Measurements from ENCODE around the gene CPN1. TPM values are rescaled to one million over a fixed set of nuclear protein-coding genes. Genes with fewer than 3 reads are reported as not detected.
"Not testable (repeated sequence)": the region's sequence is repeated elsewhere in the genome, so short reads cannot be mapped to it uniquely, and the experiment has no call there.

Gene CPN1
- total RNA-seq, 2 experiments from 2014 or later, result not detected

DNA sequence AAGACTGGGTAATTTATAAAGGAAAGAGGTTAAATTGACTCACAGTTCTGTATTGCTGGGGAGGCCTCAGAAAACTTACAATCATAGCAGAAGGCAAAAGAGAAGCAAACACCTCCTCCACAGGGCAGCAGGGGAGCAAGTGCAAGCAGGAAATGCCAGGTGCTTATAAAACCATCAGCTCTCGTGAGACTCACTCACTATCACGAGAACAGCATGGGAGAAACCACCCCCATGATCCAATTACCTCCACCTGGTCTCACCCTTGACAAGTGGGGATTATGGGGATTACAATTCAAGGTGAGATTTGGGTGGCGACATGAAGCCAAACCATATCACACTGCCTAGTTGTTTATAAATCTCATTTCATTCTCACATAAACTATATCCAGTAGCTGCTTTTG is 28.0 kb upstream of the CPN1 start:
- no peaks in the 10 kb centered on the region for H3K36me3 Mint-ChIP-seq (ENCODE audit: low read depth)
- ATAC-seq (no peak), DNase-seq (no peak)
- no peak overlapping the region for H3K27ac Mint-ChIP-seq
- no peak overlapping the region for H3K4me3 Mint-ChIP-seq
- H3K9me3 Mint-ChIP-seq (ENCODE audit: insufficient read depth), result no peaks in the 10 kb centered on the region
- POLR2A ChIA-PET, result no interaction called here
- H3K4me1 Mint-ChIP-seq (ENCODE audit: low read depth), result no peaks in the 10 kb centered on the region
- H3K27me3 Mint-ChIP-seq (ENCODE audit: low read depth), result peaks cover 14% of the 10 kb centered on the region
- CTCF ChIA-PET, result interaction anchor here (0.6 to 1.8 kb wide), 4 partner anchors 9 to 131 kb away, joined by 3 to 5 read pairs (median 4); no protein-coding TSS in a partner anchor

DNA sequence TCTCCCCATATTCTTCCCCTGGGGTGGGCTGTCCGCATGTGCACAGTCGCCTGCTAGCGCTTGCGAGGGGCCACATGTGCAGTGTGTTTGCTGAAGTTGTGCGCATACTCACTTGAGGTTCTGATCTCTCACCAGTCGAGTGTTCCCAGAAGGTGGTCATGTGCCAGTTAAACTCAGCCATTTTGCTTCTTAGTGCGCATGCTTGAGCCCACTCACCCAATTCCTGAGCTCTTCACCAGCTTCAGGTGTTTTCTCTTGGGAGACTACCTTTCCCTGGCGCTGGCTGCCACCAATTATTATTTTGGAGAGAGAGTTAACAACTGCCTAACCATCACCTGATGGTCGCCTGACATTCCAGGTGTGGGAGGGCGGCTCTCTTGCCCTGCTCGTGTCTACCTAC is 25.2 kb upstream of the CPN1 start:
- no peak for DNase-seq
- POLR2A ChIA-PET, result no interaction called here
- Mint-ChIP-seq H3K27me3 (ENCODE audit: low read depth) (peaks cover 21% of the 10 kb centered on the region), H3K9me3 (ENCODE audit: insufficient read depth) (no peaks in the 10 kb centered on the region), H3K4me1 (ENCODE audit: low read depth) (no peaks in the 10 kb centered on the region), H3K27ac (no peak overlapping the region), H3K4me3 (no peak overlapping the region), H3K36me3 (ENCODE audit: low read depth) (no peaks in the 10 kb centered on the region)
- ATAC-seq, result no peak
- CTCF ChIA-PET, result no interaction called here

DNA sequence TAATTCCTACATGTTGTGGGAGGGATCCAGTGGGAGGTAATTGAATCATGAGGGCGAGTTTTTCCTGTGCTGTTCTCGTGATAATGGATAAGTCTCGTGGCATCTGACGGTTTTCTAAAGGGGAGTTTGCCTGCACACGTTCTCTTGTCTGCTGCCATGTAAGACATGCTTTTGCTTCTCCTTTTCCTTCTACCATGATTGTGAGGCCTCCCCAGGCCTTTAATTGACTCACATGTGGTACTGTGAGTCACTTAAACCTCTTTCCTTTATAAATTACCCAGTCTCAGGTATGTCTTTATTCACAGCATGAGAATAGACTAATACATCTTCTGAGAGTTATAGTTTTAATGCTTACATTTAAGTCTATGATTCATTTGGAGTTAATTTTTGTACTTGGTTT is 22.6 kb upstream of the CPN1 start:
- Mint-ChIP-seq H3K4me3 (no peak overlapping the region), H3K9me3 (ENCODE audit: insufficient read depth) (no peaks in the 10 kb centered on the region), H3K36me3 (ENCODE audit: low read depth) (no peaks in the 10 kb centered on the region), H3K4me1 (ENCODE audit: low read depth) (no peaks in the 10 kb centered on the region), H3K27ac (no peak overlapping the region), H3K27me3 (ENCODE audit: low read depth) (peaks cover 28% of the 10 kb centered on the region)
- DNase-seq, result no peak
- ATAC-seq, result no peak
- CTCF ChIA-PET, result no interaction called here
- POLR2A ChIA-PET, result interaction anchor here (0.7 kb wide), 1 partner anchor 36 kb away, joined by 4 read pairs; no protein-coding TSS in a partner anchor

DNA sequence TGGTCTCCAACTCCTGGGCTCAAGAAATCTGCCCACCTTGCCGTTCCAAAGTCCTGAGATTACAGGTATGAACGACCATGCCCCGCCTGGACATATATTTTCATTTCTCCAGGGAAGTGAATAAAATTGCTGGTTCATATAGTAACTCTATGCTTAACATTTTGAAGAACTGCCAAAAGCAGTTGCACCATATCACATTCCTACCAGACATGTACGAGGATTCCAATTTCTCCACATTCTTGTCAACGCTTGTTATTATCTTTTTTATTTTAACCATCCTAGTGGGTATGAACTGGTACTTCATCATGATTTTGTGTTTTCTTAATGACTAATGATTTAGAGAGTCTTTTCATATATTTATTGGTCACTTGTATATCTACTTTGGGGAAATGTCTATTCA is 21.9 kb upstream of the CPN1 start:
- Mint-ChIP-seq H3K27ac (no peak overlapping the region), H3K4me1 (ENCODE audit: low read depth) (no peaks in the 10 kb centered on the region), H3K9me3 (ENCODE audit: insufficient read depth) (no peaks in the 10 kb centered on the region), H3K27me3 (ENCODE audit: low read depth) (peaks cover 27% of the 10 kb centered on the region), H3K36me3 (ENCODE audit: low read depth) (no peaks in the 10 kb centered on the region), H3K4me3 (no peak overlapping the region)
- ATAC-seq, result no peak
- DNase-seq, result no peak
- ChIA-PET POLR2A (no interaction called here), CTCF (no interaction called here)

DNA sequence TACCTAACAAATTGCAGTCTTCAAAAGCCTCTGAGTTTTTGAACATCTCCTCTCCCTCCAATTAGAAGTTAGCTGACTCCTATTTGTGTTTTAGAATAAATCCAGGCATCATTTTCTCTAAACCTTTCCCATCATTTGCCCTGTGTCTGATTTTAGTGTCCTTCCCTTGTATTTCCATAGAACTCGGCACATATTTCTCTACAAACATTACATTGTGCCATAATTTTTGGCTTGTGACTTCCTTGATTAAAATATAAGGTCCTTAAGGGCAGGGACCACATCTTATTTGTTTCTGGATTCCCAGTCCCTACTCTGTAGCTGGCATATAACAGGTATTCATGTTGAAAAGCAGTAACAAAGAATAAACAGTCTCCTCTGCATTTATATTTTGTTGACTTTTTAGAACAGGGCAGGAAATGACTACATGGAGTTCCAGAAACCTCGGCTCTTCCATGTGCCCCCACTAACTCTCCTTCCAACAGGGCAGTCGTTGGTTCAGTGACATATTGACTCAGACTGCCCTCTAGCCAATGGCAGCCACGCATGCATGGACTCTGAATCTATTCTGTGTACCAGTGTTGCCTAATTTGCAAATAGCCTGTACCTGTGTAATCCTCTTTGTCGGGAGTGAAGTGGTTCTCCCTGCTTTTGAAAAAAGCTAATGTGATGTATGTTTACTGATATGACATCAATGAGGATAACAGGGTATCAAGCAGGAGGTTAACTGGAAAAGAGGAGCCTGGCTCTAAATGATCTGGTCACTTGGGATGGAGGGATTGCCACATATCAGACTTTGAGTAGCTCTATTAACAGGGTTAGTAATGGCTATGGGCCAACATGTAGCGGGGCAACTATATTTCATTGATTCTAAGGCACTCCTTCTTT is 19.8 kb upstream of the CPN1 start:
- no peak for ATAC-seq
- H3K36me3 Mint-ChIP-seq (ENCODE audit: low read depth), result no peaks in the 10 kb centered on the region
- POLR2A ChIA-PET, result no interaction called here
- peaks cover 37% of the 10 kb centered on the region for H3K27me3 Mint-ChIP-seq (ENCODE audit: low read depth)
- H3K4me3 Mint-ChIP-seq, result no peak overlapping the region
- H3K27ac Mint-ChIP-seq, result no peak overlapping the region
- no peak for DNase-seq
- no peaks in the 10 kb centered on the region for H3K9me3 Mint-ChIP-seq (ENCODE audit: insufficient read depth)
- no peaks in the 10 kb centered on the region for H3K4me1 Mint-ChIP-seq (ENCODE audit: low read depth)
- CTCF ChIA-PET, result no interaction called here

GRCh38 chr10:100100651-100101184 is 19.0 kb upstream of the CPN1 start:
- CTCF ChIA-PET, result no interaction called here
- H3K36me3 Mint-ChIP-seq (ENCODE audit: low read depth), result no peaks in the 10 kb centered on the region
- POLR2A ChIA-PET, result no interaction called here
- no peak overlapping the region for H3K4me3 Mint-ChIP-seq
- H3K4me1 Mint-ChIP-seq (ENCODE audit: low read depth), result no peaks in the 10 kb centered on the region
- H3K27me3 Mint-ChIP-seq (ENCODE audit: low read depth), result peaks cover 37% of the 10 kb centered on the region
- H3K9me3 Mint-ChIP-seq (ENCODE audit: insufficient read depth), result no peaks in the 10 kb centered on the region
- no peak for ATAC-seq
- no peak overlapping the region for H3K27ac Mint-ChIP-seq
- DNase-seq, result no peak

- Mint-ChIP-seq H3K9me3 (ENCODE audit: insufficient read depth) (no peaks in the 10 kb centered on the region), H3K36me3 (ENCODE audit: low read depth) (no peaks in the 10 kb centered on the region), H3K27me3 (ENCODE audit: low read depth) (peaks cover 19% of the 10 kb centered on the region), H3K4me3 (no peak overlapping the region), H3K4me1 (ENCODE audit: low read depth) (no peaks in the 10 kb centered on the region), H3K27ac (no peak overlapping the region)
- ATAC-seq, result no peak
- ChIA-PET CTCF (interaction anchor here (0.9 kb wide), 1 partner anchor 244 kb away, joined by 3 read pairs; no protein-coding TSS in a partner anchor), POLR2A (no interaction called here)
- DNase-seq, result no peak
Measured at GRCh38 chr10:100089241-100089640, 7.6 kb upstream of the CPN1 start.

GRCh38 chr10:100086708-100087107 is 5.0 kb upstream of the CPN1 start:
- CTCF ChIA-PET; H3K4me3 Mint-ChIP-seq; ATAC-seq; POLR2A ChIA-PET; H3K4me1 Mint-ChIP-seq (ENCODE audit: low read depth); H3K9me3 Mint-ChIP-seq (ENCODE audit: insufficient read depth); H3K27ac Mint-ChIP-seq; H3K36me3 Mint-ChIP-seq (ENCODE audit: low read depth); DNase-seq: not testable (repeated sequence)
- peaks cover 26% of the 10 kb centered on the region for H3K27me3 Mint-ChIP-seq (ENCODE audit: low read depth)

- Mint-ChIP-seq H3K4me3 (no peak overlapping the region), H3K27me3 (ENCODE audit: low read depth) (peaks cover 32% of the 10 kb centered on the region), H3K27ac (no peak overlapping the region), H3K9me3 (ENCODE audit: insufficient read depth) (no peaks in the 10 kb centered on the region), H3K4me1 (ENCODE audit: low read depth) (no peaks in the 10 kb centered on the region), H3K36me3 (ENCODE audit: low read depth) (no peaks in the 10 kb centered on the region)
- ChIA-PET CTCF (no interaction called here), POLR2A (no interaction called here)
- DNase-seq (no peak), ATAC-seq (no peak)
Measured at GRCh38 chr10:100085596-100085995, 3.9 kb upstream of the CPN1 start.

DNA sequence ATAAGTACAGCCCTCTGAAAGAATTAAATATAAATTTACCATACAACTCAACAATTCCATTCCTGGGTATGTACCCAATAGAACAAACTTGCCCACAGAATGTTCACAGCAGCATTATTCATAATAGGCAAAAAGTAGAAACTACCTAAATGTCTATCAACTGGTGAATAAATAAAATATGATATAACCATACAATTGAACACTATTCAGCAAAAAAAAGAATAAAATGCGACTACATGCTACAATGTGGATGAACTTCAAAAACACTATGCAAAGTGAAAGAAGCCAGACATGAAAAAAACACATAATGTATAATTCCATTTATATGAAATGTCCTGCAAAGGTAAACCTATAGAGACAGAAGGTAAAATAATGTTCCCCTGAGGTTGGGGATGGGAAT is 2.0 kb upstream of the CPN1 start:
- no peak overlapping the region for H3K27ac Mint-ChIP-seq
- peaks cover 31% of the 10 kb centered on the region for H3K27me3 Mint-ChIP-seq (ENCODE audit: low read depth)
- POLR2A ChIA-PET, result no interaction called here
- ATAC-seq (no peak), DNase-seq (no peak)
- H3K4me3 Mint-ChIP-seq, result no peak overlapping the region
- no peaks in the 10 kb centered on the region for H3K4me1 Mint-ChIP-seq (ENCODE audit: low read depth)
- no peaks in the 10 kb centered on the region for H3K36me3 Mint-ChIP-seq (ENCODE audit: low read depth)
- no peaks in the 10 kb centered on the region for H3K9me3 Mint-ChIP-seq (ENCODE audit: insufficient read depth)
- CTCF ChIA-PET, result no interaction called here

DNA sequence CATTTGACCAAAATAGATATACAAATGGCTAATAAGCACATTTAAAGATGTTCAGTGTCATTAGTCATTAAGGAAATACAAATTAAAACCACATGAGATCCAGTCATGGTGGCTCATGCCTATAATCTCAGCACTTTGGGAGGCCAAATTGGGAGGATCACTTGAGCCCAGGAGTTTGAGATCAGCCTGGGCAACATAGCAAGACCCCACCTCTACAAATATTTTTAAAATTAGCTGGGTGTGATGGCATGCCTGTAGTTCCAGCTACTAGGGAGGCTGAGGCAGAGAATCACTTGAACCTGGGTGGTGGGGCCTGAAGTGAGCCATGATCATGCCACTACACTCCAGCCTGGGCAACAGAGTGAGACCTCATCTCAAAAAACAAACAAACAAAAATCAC is 607 bp upstream of the CPN1 start:
- not testable (repeated sequence) for H3K4me3 Mint-ChIP-seq
- CTCF ChIA-PET, result interaction anchor here (0.7 kb wide), 1 partner anchor 229 kb away, joined by 3 read pairs; no protein-coding TSS in a partner anchor

GRCh38 chr10:100076750-100077149 is 4.9 kb downstream of the CPN1 start:
- ChIA-PET POLR2A (no interaction called here), CTCF (no interaction called here)
- Mint-ChIP-seq H3K27me3 (ENCODE audit: low read depth) (peaks cover 19% of the 10 kb centered on the region), H3K4me1 (ENCODE audit: low read depth) (no peaks in the 10 kb centered on the region), H3K4me3 (no peak overlapping the region), H3K36me3 (ENCODE audit: low read depth) (no peaks in the 10 kb centered on the region), H3K9me3 (ENCODE audit: insufficient read depth) (no peaks in the 10 kb centered on the region), H3K27ac (no peak overlapping the region)
- ATAC-seq (no peak), DNase-seq (no peak)

More for the DNA sequence above, 607 bp upstream of the CPN1 start:
- H3K27ac Mint-ChIP-seq; POLR2A ChIA-PET; H3K36me3 Mint-ChIP-seq (ENCODE audit: low read depth); DNase-seq; H3K9me3 Mint-ChIP-seq (ENCODE audit: insufficient read depth); H3K4me1 Mint-ChIP-seq (ENCODE audit: low read depth); ATAC-seq: not testable (repeated sequence)
- peaks cover 29% of the 10 kb centered on the region for H3K27me3 Mint-ChIP-seq (ENCODE audit: low read depth)
